HG02884 (cell line): ENCODE data around the gene ST6GALNAC3.

Experiments used
- ATAC-seq: cut with Tn5 transposase; IDR thresholded peaks from one replicate; pipeline ENCODE4 v1.9.1; 2021; ENCODE audit warnings: mild to moderate bottlenecking, moderate library complexity; ENCODE audit not compliant: unreplicated experiment

The ST6GALNAC3 gene

DNA sequence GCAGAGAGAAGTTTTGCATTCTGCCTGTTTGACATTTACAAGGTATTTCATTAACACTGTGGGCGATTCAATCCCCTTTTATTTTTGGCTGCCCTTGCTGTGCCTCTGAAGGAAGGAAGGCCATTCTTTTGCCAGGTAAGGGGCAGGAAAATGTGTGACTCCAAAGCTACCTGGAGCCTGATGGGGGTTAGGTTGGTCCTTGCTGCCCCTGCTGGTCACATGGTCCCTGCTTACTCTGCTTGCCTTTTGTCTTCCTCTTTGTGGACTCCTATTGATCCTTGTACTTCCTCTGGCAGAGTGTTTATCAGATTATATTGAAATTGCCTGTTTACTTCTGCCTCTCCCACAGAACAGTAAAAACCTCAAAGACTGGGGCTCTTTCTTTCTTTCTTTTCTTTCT, 65.7 kb downstream of the ST6GALNAC3 start:
- ATAC-seq: no peak

- ATAC-seq: no peak
Measured at GRCh38 chr1:76141929-76142328, 67.4 kb downstream of the ST6GALNAC3 start.

- ATAC-seq: no peak
Measured at GRCh38 chr1:76142771-76143540, 68.4 kb downstream of the ST6GALNAC3 start.

- ATAC-seq: no peak
Measured at GRCh38 chr1:76144247-76144646, 69.7 kb downstream of the ST6GALNAC3 start.

DNA sequence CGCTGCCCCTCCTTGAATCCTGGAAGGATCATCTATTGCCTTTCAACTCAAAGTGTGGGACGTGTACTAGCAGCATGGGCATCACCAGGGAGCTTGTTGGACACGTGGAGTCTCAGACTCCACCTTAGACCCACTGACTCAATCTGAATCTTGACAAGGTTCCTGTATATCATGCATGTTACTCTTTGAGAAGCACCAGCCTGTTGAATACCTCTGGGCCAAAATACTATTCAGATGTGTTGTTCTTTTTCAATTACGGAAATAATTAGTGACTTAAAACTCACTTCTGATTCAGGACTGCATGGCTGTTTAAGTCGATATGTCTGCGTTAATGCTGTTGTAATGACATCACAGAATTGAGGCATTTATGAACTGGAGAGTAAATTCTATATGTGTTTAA, 70.8 kb downstream of the ST6GALNAC3 start:
- no peak for ATAC-seq

DNA sequence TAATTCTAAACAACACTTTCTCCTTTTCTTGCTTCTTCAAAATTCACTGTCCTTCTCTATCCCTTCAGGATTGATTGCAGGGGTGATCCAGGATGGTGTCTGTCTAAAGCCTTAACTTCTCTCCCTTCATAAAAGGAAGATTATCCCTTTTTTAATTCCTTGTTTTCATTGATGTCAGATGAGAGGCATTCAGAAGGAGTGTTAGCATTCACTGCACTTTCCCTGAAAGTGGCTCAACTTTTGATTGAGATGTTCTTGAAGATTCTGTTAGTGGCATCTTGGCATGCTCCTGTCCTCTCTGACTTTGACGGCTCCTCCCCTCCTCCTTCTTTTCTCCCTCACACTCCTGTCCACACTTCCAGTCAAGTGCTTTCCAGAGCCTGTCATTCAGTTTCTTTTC, 71.6 kb downstream of the ST6GALNAC3 start:
- no peak for ATAC-seq

- ATAC-seq: no peak
Measured at GRCh38 chr1:76147917-76148316, 73.4 kb downstream of the ST6GALNAC3 start.

- no peak for ATAC-seq
Measured at GRCh38 chr1:76148460-76148859, 73.9 kb downstream of the ST6GALNAC3 start.

DNA sequence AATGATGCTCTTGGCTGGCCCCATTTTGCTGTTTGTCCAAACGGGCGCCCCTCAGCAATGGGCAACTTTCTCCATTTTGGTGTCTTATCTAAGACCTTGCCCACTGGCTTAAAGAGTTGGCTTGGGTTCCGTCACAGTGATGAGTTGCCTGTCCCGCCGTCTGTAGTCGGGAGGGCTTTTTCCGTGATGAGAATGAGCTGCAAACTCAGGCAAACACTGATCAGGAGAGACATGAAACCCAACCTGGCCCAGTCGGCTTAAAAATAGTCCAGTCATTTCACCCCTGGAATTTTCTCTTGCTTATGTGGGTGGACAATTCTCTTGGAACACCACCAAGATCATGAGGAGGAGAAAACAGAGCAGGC, 79.3 kb downstream of the ST6GALNAC3 start:
- ATAC-seq: no peak

DNA sequence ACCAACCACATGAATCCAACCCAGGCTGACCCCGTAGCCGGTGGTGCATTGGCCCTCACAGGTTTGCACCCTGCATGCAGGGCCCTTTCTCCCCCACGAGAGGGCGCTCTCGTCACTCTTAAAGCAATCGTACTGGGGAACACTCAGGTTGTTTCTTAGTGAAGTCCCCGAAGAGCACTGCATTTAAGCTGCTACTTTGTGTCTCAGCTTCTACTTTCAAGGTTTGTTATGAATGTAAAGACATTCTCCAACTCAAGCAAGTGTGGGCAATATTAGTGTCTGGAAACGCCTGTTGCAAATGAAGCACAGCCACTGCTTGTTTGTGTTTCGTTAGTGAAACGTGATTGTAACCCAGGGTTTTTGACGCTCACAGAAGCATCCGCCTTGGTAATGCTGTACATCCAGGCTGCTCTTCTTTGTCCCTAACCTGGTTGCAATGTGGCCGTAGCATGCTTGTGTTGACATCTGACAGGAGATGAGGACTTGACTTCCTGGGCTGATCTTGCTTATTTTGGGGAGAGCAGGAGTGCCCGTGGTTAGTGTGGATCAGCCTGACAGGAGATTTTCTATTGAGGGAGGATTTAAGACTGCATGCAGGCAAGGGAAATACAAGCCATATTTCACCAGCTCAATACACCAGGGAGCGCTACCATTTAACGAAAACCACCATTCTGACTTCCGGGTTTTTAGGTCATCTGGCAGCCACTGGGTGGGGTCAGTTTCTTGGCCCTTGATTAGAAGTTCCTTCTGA, 79.8 kb downstream of the ST6GALNAC3 start:
- peak; percentile 95 for ATAC-seq

DNA sequence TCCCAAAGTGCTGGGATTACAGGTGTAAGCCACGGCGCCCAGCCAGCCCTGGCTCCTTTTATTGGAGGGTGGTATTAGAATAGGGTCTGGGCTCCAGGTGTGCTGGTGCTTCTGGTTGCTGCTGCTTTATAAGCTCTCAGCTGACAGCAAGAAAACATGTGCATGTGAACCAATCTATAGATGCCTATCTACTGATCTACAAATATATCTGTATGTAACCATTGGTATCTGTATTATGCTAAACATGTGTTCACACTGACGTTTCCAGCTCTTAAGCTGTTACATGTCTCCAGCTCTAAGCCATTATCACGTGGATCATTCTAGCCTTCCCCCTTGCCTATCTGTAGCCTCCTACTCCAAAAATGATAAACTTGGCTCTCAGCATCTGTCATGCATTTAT, 82.4 kb downstream of the ST6GALNAC3 start:
- ATAC-seq: no peak

- no peak for ATAC-seq
Measured at GRCh38 chr1:76158126-76158525, 83.6 kb downstream of the ST6GALNAC3 start.

DNA sequence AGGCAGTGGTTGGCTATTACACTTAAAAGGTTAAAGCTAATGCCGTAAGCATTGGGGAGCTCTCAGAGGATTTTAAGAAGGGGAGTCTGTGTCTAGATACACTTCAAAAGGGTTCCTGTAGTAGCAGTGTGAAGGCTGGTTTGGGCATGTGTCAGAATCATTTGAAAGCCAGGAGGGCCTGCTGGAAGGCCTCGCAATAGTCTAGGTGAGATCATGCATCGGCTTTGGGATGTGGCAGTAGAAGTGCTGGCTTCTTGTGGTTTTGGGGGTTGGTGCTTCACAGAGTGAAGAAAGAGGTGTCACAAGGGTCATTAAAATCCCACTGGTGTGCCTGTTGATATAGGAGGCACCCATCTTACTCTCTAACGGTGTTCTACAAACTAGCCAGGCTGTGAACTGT, 85.7 kb downstream of the ST6GALNAC3 start:
- no peak for ATAC-seq

- ATAC-seq: no peak
Measured at GRCh38 chr1:76161451-76161850, 86.9 kb downstream of the ST6GALNAC3 start.

GRCh38 chr1:76162254-76162653, 87.7 kb downstream of the ST6GALNAC3 start:
- ATAC-seq: no peak

- no peak for ATAC-seq
Measured at GRCh38 chr1:76164165-76164564, 89.6 kb downstream of the ST6GALNAC3 start.

DNA sequence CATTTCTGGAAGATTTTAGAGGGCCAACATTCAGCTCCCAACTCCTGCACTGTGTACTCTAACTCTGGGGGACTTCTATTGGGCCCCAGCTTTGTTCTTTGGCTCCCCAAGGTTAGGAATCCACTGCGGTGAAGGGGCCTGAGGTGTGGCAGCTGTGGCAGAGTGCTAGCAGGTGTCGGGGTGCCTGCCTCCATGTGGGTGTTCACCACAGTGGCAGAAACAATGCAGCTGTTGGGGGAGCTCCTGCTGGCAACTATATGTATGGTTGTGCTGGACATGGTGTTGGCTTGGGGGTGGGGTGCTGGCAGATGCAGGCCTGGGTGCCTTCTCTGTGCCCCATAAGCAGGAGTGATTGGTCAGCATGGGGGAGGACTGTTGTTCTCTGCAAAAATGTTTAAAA, 95.5 kb downstream of the ST6GALNAC3 start:
- no peak for ATAC-seq

DNA sequence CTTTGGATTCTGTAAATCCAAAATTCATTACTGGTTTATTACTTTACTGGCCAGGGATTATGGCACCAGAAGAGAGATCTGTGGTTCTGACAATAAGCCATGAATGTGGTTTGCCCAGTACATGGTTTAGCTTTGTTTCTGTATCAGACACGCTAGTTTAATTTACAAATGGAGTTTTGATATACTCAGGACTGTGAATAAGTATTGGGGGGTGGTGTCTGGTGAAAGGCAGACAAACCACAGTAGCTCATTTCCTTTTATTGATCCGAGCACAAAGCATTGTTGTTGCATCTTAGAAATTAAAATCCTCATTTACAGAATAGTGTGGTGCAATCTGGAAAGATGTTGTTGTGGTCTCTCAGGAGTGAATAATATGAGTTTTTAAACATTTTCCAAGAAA, 96.0 kb downstream of the ST6GALNAC3 start:
- ATAC-seq: no peak

DNA sequence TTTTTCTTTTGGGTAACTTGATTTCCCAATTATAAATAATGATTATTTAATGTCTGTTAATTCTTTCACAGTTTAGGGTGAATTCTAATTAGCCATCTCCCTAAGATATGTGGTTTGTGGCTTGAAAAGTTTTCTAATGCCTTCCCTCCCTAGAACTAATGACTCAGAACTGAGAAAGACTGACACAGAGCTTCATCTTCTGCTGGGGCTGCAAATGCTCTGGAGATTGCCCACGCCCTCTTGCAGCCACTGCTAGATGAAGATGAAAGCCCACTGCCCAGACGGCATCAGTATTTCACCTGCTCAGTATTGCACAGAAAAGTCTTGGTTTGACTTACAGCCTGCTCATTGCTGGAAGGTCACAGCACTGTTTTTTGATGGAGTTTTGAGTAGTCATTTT, 101.5 kb downstream of the ST6GALNAC3 start:
- no peak for ATAC-seq

DNA sequence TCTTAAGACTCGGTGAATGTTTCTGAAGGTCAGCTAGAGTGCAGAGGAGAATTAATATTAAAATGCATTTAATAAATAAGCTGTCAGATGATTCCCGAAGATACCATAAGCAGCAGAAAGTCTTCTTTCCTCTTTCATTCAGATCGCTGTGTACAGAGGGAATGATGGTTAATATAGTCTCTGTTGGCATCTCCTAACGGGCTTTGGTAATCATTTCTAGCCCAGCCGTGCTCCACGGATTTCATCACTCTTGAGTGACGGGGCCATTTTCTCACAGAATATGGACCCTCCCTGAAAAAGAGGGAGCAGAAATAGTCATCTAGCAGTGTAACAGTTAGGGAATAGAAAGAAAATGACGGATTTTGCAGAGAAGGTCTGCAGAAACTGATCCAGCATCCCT, 103.1 kb downstream of the ST6GALNAC3 start:
- ATAC-seq: no peak

DNA sequence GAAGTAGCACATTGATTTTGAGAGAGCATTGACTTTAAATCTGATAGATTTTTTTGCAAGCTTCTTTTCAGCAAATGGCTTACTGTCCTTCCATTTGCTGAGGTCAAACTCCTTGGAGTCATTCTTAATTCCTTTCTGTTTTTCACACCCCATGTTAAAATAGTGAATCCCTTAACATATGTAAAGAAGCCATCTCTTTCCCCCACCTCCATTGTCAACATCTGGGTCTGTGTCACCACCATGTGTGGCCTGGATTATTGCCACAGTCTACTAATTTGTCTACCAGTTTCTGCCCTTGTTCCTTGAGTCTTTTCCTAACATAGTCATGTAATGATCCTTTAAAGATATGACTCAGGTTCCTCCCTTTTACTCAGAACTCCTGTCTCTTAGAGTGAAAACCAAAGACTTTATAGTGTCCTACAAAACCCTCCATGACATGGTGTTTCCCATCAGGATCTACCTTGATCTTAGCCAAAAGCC, 104.7 kb downstream of the ST6GALNAC3 start:
- no peak for ATAC-seq

DNA sequence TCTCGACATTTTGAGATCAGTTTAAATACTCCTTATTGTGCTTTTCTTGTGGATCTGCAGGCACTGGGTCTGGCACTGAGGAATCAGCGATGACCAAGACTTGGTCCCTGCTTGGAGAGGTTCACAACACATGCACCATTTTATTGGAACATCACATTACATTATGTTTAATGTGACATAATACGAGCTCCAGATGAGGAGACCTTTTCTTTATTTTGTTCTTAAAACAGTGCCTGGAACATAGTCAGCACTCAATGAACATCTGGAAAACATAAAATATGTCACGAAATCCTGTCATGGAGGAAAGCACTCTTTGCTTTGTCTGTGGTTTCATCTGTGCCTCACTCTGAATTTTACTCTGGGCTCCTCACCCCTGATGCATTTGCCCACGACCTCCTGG, 110.7 kb downstream of the ST6GALNAC3 start:
- no peak for ATAC-seq
